ENCODE results near the gene ACOXL. TPM values are rescaled to one million over a fixed set of nuclear protein-coding genes. Genes with fewer than 3 reads are reported as not detected.

ACOXL gene
- total RNA-seq, 5 donors from 2014 or later (not counting 1 experiment from before 2014, with no cell fraction given): 0.10 TPM; not detected in 4

DNA sequence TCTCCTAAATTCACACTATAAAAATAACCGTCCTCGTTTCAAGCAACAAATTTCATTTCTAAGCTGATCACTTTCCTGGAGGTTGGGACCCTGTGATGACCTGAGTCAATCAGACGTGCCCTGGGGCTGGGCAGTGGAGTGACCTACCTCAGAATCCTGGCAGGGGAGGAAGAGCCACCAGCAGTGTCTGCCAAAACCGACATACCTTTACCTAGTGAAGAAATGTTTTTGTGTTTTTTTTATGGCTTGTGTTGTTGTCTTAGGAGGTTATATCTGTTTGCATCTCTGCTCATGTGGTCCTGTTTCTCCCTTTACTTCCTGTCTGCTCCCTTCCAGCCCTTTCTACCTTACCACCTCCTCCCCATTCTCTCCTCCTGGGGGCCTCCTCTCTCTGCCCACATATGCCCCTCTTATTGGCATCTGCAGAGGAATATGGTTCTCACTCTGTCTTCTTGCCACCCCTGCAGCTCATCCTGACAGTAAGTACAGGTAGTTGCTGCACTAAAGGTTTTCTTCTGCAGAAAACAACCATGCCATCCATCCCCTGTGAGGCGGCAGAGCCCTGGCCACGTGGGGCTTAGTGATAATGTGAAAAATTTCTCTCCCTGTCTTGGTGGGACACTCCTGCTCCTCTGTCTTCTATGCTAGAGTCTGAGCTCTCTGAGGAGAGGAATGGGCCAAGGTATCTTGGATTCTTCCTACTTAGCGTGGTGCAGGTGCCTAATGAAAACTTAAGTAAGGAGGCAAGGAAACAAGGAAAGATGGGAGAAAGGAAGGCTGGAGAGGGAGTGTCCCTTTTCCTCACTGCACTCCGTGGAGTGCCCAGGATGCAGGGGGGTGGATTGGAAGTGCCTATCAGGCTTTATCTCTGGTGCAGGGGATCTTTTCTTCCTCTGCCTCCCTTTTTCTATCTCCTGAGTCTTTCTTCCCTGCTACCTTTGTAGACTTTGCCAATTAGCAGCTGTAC lies 15.4 kb downstream of the ACOXL start:
- Mint-ChIP-seq H3K27me3 (peaks cover 19 to 33% of the 10 kb centered on the region in 2 donors), H3K36me3 (no peaks in the 10 kb centered on the region), H3K4me3 (peak overlapping the region in 2 of 3 donors; percentile 52 to 59), H3K4me1 (peaks cover 15 to 18% (median 17%) of the 10 kb centered on the region in 3 donors), H3K27ac (peak overlapping the region; percentile 23 to 57), H3K9me3 (no peaks in the 10 kb centered on the region)
- ATAC-seq (replicated peaks in 1 of 4) (no peak), DNase-seq (no peak)
- Histone ChIP-seq H3K4me1 (ENCODE audit: control insufficient read depth in 1 of 2, extremely low read depth in 1 of 2, insufficient read depth in 2 of 2, low read length in 2 of 2) (peaks cover 4 to 20% of the 10 kb centered on the region in 2 experiments), H3K27me3 (replicated peaks in 1 of 2; ENCODE audit: control insufficient read depth in 2 of 2, extremely low read depth in 1 of 2, insufficient read depth in 2 of 2, low read length in 1 of 2) (peaks cover 0 to 16% of the 10 kb centered on the region in 2 experiments), H3K27ac (ENCODE audit: low read length) (no peak overlapping the region), H3K36me3 (ENCODE audit: control insufficient read depth in 2 of 2, extremely low read depth in 1 of 2, insufficient read depth in 1 of 2, low read length in 1 of 2) (no peaks in the 10 kb centered on the region), H3K9me3 (no peaks in the 10 kb centered on the region), H3K4me3 (ENCODE audit: control insufficient read depth in 1 of 2, extremely low read depth in 1 of 2, low read length in 1 of 2) (no peak overlapping the region)
- POLR2A ChIA-PET: no interaction called here
- CTCF ChIA-PET: interaction anchor here in 1 of 2 donors (1.0 kb wide), 1 partner anchor 69 kb away, joined by 6 read pairs; no protein-coding TSS in a partner anchor
- no CpG with 5 or more reads among the region's 8 CpGs for WGBS (ENCODE audit: insufficient coverage)

DNA sequence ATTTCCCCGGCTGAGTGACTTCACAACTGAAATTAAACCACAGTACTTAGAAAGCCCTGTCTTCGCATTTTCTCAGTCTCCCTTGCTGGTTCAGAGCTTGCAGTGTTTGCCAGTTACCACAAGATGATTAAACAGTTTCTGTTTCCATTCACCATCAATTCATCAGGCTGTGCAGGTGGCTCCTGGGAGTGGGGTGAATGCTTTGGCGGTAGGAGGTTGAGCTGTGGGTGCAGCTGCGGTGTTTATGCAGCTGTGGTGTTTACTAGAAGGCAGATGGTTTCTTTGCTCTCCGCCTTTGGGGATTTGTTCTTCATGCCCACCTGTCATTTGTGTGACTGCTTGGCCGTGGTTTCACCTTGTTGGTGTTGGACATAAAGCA lies 16.1 kb downstream of the ACOXL start:
- H3K9me3 ChIP-seq: no peaks in the 10 kb centered on the region
- Mint-ChIP-seq H3K27ac (peak overlapping the region; percentile 23 to 57), H3K27me3 (peaks cover 16 to 34% of the 10 kb centered on the region in 2 donors), H3K9me3 (no peaks in the 10 kb centered on the region), H3K4me1 (peaks cover 15 to 18% (median 17%) of the 10 kb centered on the region in 3 donors), H3K36me3 (no peaks in the 10 kb centered on the region), H3K4me3 (peak overlapping the region; percentile 3 to 59 (median 52))
- peaks cover 0 to 13% of the 10 kb centered on the region in 2 experiments for H3K27me3 ChIP-seq (replicated peaks in 1 of 2; ENCODE audit: control insufficient read depth in 2 of 2, extremely low read depth in 1 of 2, insufficient read depth in 2 of 2, low read length in 1 of 2)
- peaks cover 4 to 20% of the 10 kb centered on the region in 2 experiments for H3K4me1 ChIP-seq (ENCODE audit: control insufficient read depth in 1 of 2, extremely low read depth in 1 of 2, insufficient read depth in 2 of 2, low read length in 2 of 2)
- no peak overlapping the region for H3K4me3 ChIP-seq (ENCODE audit: control insufficient read depth in 1 of 2, extremely low read depth in 1 of 2, low read length in 1 of 2)
- no peak overlapping the region for H3K27ac ChIP-seq (ENCODE audit: low read length)
- WGBS (ENCODE audit: insufficient coverage): 0% methylated on average over 5 of the region's 6 CpGs
- H3K36me3 ChIP-seq (ENCODE audit: control insufficient read depth in 2 of 2, extremely low read depth in 1 of 2, insufficient read depth in 1 of 2, low read length in 1 of 2): no peaks in the 10 kb centered on the region
- ChIA-PET CTCF (no interaction called here), POLR2A (no interaction called here)
- ATAC-seq (replicated peaks in 1 of 4): peak; percentile 73 to 95 (median 83)
- peak in 30 of 35 experiments; percentile 10 to 67 (median 30) for DNase-seq

DNA sequence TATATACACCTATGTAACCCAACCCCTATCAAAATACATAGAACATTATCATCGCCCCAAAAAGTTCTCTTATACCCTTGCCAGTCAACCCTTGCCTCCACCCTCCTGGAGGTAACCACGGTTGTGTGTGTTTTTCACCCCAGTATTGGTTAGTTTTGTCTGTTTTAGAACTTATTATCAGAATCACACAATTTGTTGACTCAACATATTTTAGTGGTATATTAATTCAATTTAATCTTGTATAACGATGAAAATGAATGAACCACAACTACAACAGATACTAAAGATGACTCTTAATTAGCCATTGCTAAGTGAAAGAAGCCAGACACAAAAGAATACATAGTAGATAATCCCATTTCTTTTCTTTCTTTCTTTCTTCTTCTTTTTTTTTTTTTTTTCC lies 19.3 kb downstream of the ACOXL start:
- Mint-ChIP-seq H3K9me3 (no peaks in the 10 kb centered on the region), H3K36me3 (no peaks in the 10 kb centered on the region), H3K4me3 (no peak overlapping the region), H3K4me1 (peaks cover 15 to 18% (median 17%) of the 10 kb centered on the region in 3 donors), H3K27me3 (peaks cover 2 to 17% of the 10 kb centered on the region in 2 donors), H3K27ac (no peak overlapping the region)
- Histone ChIP-seq H3K4me3 (ENCODE audit: control insufficient read depth in 1 of 2, extremely low read depth in 1 of 2, low read length in 1 of 2) (no peak overlapping the region), H3K4me1 (ENCODE audit: control insufficient read depth in 1 of 2, extremely low read depth in 1 of 2, insufficient read depth in 2 of 2, low read length in 2 of 2) (peaks cover 4 to 20% of the 10 kb centered on the region in 2 experiments), H3K27me3 (replicated peaks in 1 of 2; ENCODE audit: control insufficient read depth in 2 of 2, extremely low read depth in 1 of 2, insufficient read depth in 2 of 2, low read length in 1 of 2) (peaks cover 0 to 4% of the 10 kb centered on the region in 2 experiments), H3K27ac (ENCODE audit: low read length) (no peak overlapping the region), H3K9me3 (no peaks in the 10 kb centered on the region), H3K36me3 (ENCODE audit: control insufficient read depth in 2 of 2, extremely low read depth in 1 of 2, insufficient read depth in 1 of 2, low read length in 1 of 2) (no peaks in the 10 kb centered on the region)
- ATAC-seq (replicated peaks in 1 of 4): no peak
- no peak for DNase-seq
- ChIA-PET POLR2A (no interaction called here), CTCF (no interaction called here)
- WGBS (ENCODE audit: insufficient coverage): 80% methylated on average over 1 of the region's 3 CpGs

- H3K27me3 Mint-ChIP-seq: peaks cover 0 to 17% of the 10 kb centered on the region in 2 donors
- DNase-seq (no peak), ATAC-seq (replicated peaks in 1 of 4) (no peak)
- ChIA-PET CTCF (no interaction called here), POLR2A (no interaction called here)
- H3K36me3 Mint-ChIP-seq: no peaks in the 10 kb centered on the region
- H3K4me1 Mint-ChIP-seq: peaks cover 10 to 12% (median 11%) of the 10 kb centered on the region in 3 donors
- WGBS (ENCODE audit: insufficient coverage): no CpG with 5 or more reads among the region's 2 CpGs
- Histone ChIP-seq H3K36me3 (ENCODE audit: control insufficient read depth in 2 of 2, extremely low read depth in 1 of 2, insufficient read depth in 1 of 2, low read length in 1 of 2) (no peaks in the 10 kb centered on the region), H3K4me3 (ENCODE audit: control insufficient read depth in 1 of 2, extremely low read depth in 1 of 2, low read length in 1 of 2) (no peak overlapping the region), H3K27me3 (replicated peaks in 1 of 2; ENCODE audit: control insufficient read depth in 2 of 2, extremely low read depth in 1 of 2, insufficient read depth in 2 of 2, low read length in 1 of 2) (peaks cover 0 to 4% of the 10 kb centered on the region in 2 experiments), H3K9me3 (no peaks in the 10 kb centered on the region), H3K4me1 (ENCODE audit: control insufficient read depth in 1 of 2, extremely low read depth in 1 of 2, insufficient read depth in 2 of 2, low read length in 2 of 2) (peaks cover 4 to 11% of the 10 kb centered on the region in 2 experiments), H3K27ac (ENCODE audit: low read length) (no peak overlapping the region)
- no peaks in the 10 kb centered on the region for H3K9me3 Mint-ChIP-seq
- no peak overlapping the region for H3K4me3 Mint-ChIP-seq
- H3K27ac Mint-ChIP-seq: no peak overlapping the region
These were observed 20.5 kb downstream of the ACOXL start for GRCh38 chr2:110752871-110753270.

DNA sequence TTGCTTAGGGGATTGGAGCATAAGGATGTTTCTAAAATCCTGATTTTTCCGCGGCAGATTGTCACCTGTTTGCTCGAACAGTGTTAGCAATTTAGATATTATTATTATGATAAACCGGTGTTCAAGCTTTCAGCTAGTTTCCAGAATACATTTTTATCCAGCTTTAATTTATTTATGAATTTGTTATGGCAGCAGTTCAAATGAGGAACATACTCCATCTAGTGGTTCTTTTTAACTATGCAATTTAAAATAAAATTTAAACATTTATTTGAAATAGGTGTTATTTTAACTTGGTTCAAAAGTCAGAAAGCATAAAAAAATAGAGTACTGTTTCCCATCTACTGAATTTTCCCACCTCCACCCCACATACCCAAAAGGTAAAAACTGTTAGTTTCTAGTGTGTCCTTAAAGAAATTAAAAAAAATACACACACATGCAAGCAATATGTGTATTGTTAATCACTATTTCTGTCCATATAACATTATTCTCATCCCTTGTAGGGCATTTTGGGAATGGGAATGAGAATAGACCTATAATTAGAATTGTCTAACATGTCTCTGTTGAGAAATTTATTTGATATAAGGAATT lies 23.2 kb downstream of the ACOXL start:
- no peak overlapping the region for H3K4me3 Mint-ChIP-seq
- ATAC-seq (replicated peaks in 1 of 4): no peak
- H3K9me3 ChIP-seq: no peaks in the 10 kb centered on the region
- CTCF ChIA-PET: interaction anchor here in 1 of 2 donors (1.0 kb wide), 1 partner anchor 13 kb away, joined by 3 read pairs; no protein-coding TSS in a partner anchor
- no peak overlapping the region for H3K27ac Mint-ChIP-seq
- DNase-seq: peak in 1 of 35 experiments; percentile 19
- WGBS (ENCODE audit: insufficient coverage): no CpG with 5 or more reads among the region's 4 CpGs
- H3K4me1 ChIP-seq (ENCODE audit: control insufficient read depth in 1 of 2, extremely low read depth in 1 of 2, insufficient read depth in 2 of 2, low read length in 2 of 2): no peaks in the 10 kb centered on the region
- no peak overlapping the region for H3K27ac ChIP-seq (ENCODE audit: low read length)
- no peaks in the 10 kb centered on the region for H3K36me3 Mint-ChIP-seq
- peaks cover 8 to 21% of the 10 kb centered on the region in 2 donors for H3K27me3 Mint-ChIP-seq
- H3K4me1 Mint-ChIP-seq: no peaks in the 10 kb centered on the region
- no peaks in the 10 kb centered on the region for H3K36me3 ChIP-seq (ENCODE audit: control insufficient read depth in 2 of 2, extremely low read depth in 1 of 2, insufficient read depth in 1 of 2, low read length in 1 of 2)
- no peak overlapping the region for H3K4me3 ChIP-seq (ENCODE audit: control insufficient read depth in 1 of 2, extremely low read depth in 1 of 2, low read length in 1 of 2)
- H3K27me3 ChIP-seq (replicated peaks in 1 of 2; ENCODE audit: control insufficient read depth in 2 of 2, extremely low read depth in 1 of 2, insufficient read depth in 2 of 2, low read length in 1 of 2): peaks cover 0 to 4% of the 10 kb centered on the region in 2 experiments
- POLR2A ChIA-PET: no interaction called here
- H3K9me3 Mint-ChIP-seq: peaks cover 0 to 9% (median 8%) of the 10 kb centered on the region in 3 donors

DNA sequence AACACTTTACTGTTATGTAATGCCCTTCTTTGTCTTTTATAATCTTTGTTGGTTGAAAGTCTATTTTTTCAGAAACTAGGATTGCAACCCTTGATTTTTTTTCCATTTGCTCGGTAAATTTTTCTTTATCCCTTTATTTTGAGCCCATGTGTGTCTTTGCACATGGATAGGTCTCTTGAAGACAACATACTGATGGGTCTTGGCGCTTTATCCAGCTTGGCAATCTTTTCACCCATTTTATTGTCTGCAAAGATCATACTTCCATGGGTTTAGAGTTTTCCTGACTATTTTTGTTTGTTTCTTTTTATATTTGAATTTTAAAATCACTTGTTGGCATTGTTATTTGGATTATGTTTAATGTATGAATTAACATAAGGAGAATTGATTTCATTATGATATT lies 27.0 kb downstream of the ACOXL start:
- DNase-seq (no peak), ATAC-seq (replicated peaks in 1 of 4) (no peak)
- peaks cover 0 to 6% of the 10 kb centered on the region in 2 experiments for H3K27me3 ChIP-seq (replicated peaks in 1 of 2; ENCODE audit: control insufficient read depth in 2 of 2, extremely low read depth in 1 of 2, insufficient read depth in 2 of 2, low read length in 1 of 2)
- no peak overlapping the region for H3K4me3 ChIP-seq (ENCODE audit: control insufficient read depth in 1 of 2, extremely low read depth in 1 of 2, low read length in 1 of 2)
- no peak overlapping the region for H3K27ac Mint-ChIP-seq
- no peaks in the 10 kb centered on the region for H3K36me3 ChIP-seq (ENCODE audit: control insufficient read depth in 2 of 2, extremely low read depth in 1 of 2, insufficient read depth in 1 of 2, low read length in 1 of 2)
- peaks cover 19 to 22% of the 10 kb centered on the region in 2 donors for H3K27me3 Mint-ChIP-seq
- H3K4me1 Mint-ChIP-seq: no peaks in the 10 kb centered on the region
- H3K36me3 Mint-ChIP-seq: no peaks in the 10 kb centered on the region
- no peaks in the 10 kb centered on the region for H3K4me1 ChIP-seq (ENCODE audit: control insufficient read depth in 1 of 2, extremely low read depth in 1 of 2, insufficient read depth in 2 of 2, low read length in 2 of 2)
- no CpG with 5 or more reads among the region's 2 CpGs for WGBS (ENCODE audit: insufficient coverage)
- CTCF ChIA-PET: interaction anchor here in 1 of 2 donors (0.7 kb wide), 1 partner anchor 462 kb away, joined by 3 read pairs; no protein-coding TSS in a partner anchor
- no peaks in the 10 kb centered on the region for H3K9me3 ChIP-seq
- POLR2A ChIA-PET: no interaction called here
- H3K27ac ChIP-seq (ENCODE audit: low read length): no peak overlapping the region
- peaks cover 0 to 12% (median 9%) of the 10 kb centered on the region in 3 donors for H3K9me3 Mint-ChIP-seq
- no peak overlapping the region for H3K4me3 Mint-ChIP-seq
